H9 (cell line): ENCODE measurements around the gene STH. TPM values are rescaled to one million over a fixed set of nuclear protein-coding genes. Genes with fewer than 3 reads are reported as not detected.

Source experiments
- DNase-seq: peaks from one replicate; pipeline ENCODE4 v3.0.0-alpha.2; 2017
- H2AFZ ChIP-seq: one replicate; pipeline ENCODE4 v1.6.1; 2013; ENCODE audit warnings: mild to moderate bottlenecking, low read length, control low read depth, moderate library complexity
- H2AK5ac ChIP-seq: 2 replicates; pipeline ENCODE4 v1.6.1; 2013; ENCODE audit warnings: low read length, control low read depth, mixed read lengths; ENCODE audit not compliant: insufficient read length
- H2BK120ac ChIP-seq: one replicate; pipeline ENCODE4 v1.6.1; 2013; ENCODE audit warnings: low read depth, mild to moderate bottlenecking, low read length, control low read depth, inconsistent platforms; ENCODE audit not compliant: poor library complexity, severe bottlenecking
- H2BK12ac ChIP-seq: 2 replicates; pipeline ENCODE4 v1.6.1; 2013; ENCODE audit warnings: low read length, control low read depth, mixed read lengths, low read depth; ENCODE audit not compliant: insufficient read length
- H2BK15ac ChIP-seq: 2 replicates; pipeline ENCODE4 v1.6.1; 2013; ENCODE audit warnings: low read depth, low read length, control low read depth
- H2BK20ac ChIP-seq: one replicate; pipeline ENCODE4 v1.6.1; 2013; ENCODE audit warnings: low read depth, mild to moderate bottlenecking, low read length, control low read depth, inconsistent platforms; ENCODE audit not compliant: poor library complexity, severe bottlenecking
- H2BK5ac ChIP-seq: 2 replicates; pipeline ENCODE4 v1.6.1; 2013; ENCODE audit warnings: low read length, control low read depth, mixed read lengths; ENCODE audit not compliant: insufficient read length
- H3K14ac ChIP-seq: 2 replicates; pipeline ENCODE4 v1.6.1; 2013; ENCODE audit warnings: low read length, control low read depth; ENCODE audit not compliant: insufficient read depth
- H3K18ac ChIP-seq: 2 replicates; pipeline ENCODE4 v1.6.1; 2013; ENCODE audit warnings: low read depth, mild to moderate bottlenecking, mixed read lengths, low read length, control low read depth; ENCODE audit not compliant: insufficient read length
- H3K23ac ChIP-seq: 2 replicates; pipeline ENCODE4 v1.6.1; 2013; ENCODE audit warnings: low read length, control low read depth, mixed read lengths, low read depth; ENCODE audit not compliant: insufficient read length
- H3K23me2 ChIP-seq: 2 replicates; pipeline ENCODE4 v1.6.1; 2013; ENCODE audit warnings: low read depth, mild to moderate bottlenecking, mixed read lengths, low read length, control low read depth; ENCODE audit not compliant: insufficient read length, poor library complexity, severe bottlenecking
- H3K27ac ChIP-seq: 2 replicates; pipeline ENCODE4 v1.5.1; 2013; ENCODE audit warnings: low read length, control low read depth, mixed read lengths, low read depth; ENCODE audit not compliant: insufficient read length
- H3K27me3 ChIP-seq: 2 replicates; pipeline ENCODE4 v1.6.1; 2013; ENCODE audit warnings: low read length, control low read depth, inconsistent platforms; ENCODE audit not compliant: insufficient read depth
- H3K4ac ChIP-seq: 2 replicates; pipeline ENCODE4 v1.6.1; 2013; ENCODE audit warnings: low read depth, mild to moderate bottlenecking, control low read depth, inconsistent platforms, low read length, moderate library complexity
- H3K4me1 ChIP-seq: 2 replicates; pipeline ENCODE4 v1.6.1; 2013; ENCODE audit warnings: low read length, control low read depth, inconsistent platforms; ENCODE audit not compliant: insufficient read depth
- H3K4me2 ChIP-seq: 2 replicates; pipeline ENCODE4 v1.6.1; 2013; ENCODE audit warnings: low read length, control low read depth, mixed read lengths; ENCODE audit not compliant: insufficient read length, insufficient read depth
- H3K56ac ChIP-seq: 2 replicates; pipeline ENCODE4 v1.6.1; 2013; ENCODE audit warnings: low read depth, mild to moderate bottlenecking, mixed read lengths, low read length, control low read depth; ENCODE audit not compliant: insufficient read length
- H3K79me1 ChIP-seq: 2 replicates; pipeline ENCODE4 v1.6.1; 2013; ENCODE audit warnings: low read depth, mild to moderate bottlenecking, moderate library complexity, low read length, control low read depth, inconsistent platforms; ENCODE audit not compliant: insufficient read depth, poor library complexity, severe bottlenecking
- H3K79me2 ChIP-seq: 2 replicates; pipeline ENCODE4 v1.6.1; 2013; ENCODE audit warnings: low read length, control low read depth, inconsistent platforms; ENCODE audit not compliant: insufficient read depth
- H3K9ac ChIP-seq: 2 replicates; pipeline ENCODE4 v1.6.1; 2013; ENCODE audit warnings: low read length, control low read depth, mixed read lengths; ENCODE audit not compliant: insufficient read length; ENCODE audit errors: extremely low read depth
- H3K9me3 ChIP-seq: one replicate; pipeline ENCODE4 v1.6.1; 2013; ENCODE audit warnings: low read depth, low read length, inconsistent platforms; ENCODE audit not compliant: control insufficient read depth
- H3T11ph ChIP-seq: one replicate; pipeline ENCODE4 v1.6.1; 2013; ENCODE audit warnings: mild to moderate bottlenecking, low read length, control low read depth, inconsistent platforms
- H4K20me1 ChIP-seq: one replicate; pipeline ENCODE4 v1.6.1; 2013; ENCODE audit not compliant: control insufficient read depth, insufficient read length, insufficient read depth
- H4K5ac ChIP-seq: 2 replicates; pipeline ENCODE4 v1.6.1; 2013; ENCODE audit warnings: low read depth, mild to moderate bottlenecking, mixed read lengths, low read length, control low read depth; ENCODE audit not compliant: insufficient read length
- H4K8ac ChIP-seq: replicated peaks from 2 replicates; pipeline ENCODE4 v1.6.1; 2013; ENCODE audit warnings: low read length, control low read depth, mixed read lengths, low read depth; ENCODE audit not compliant: insufficient read length
- H4K91ac ChIP-seq: 2 replicates; pipeline ENCODE4 v1.6.1; 2013; ENCODE audit warnings: low read depth, mild to moderate bottlenecking, moderate library complexity, mixed read lengths, low read length, control low read depth; ENCODE audit not compliant: insufficient read length
- H3K27ac Mint-ChIP-seq, 3 experiments: 2 replicates in 2 of 3; 3 replicates in 1 of 3; pipeline ENCODE4 v1.8.0; 2020 to 2021; ENCODE audit warnings: mixed read lengths in 3 of 3, mild to moderate bottlenecking in 1 of 3, moderate library complexity in 1 of 3
- H3K27me3 Mint-ChIP-seq: 2 replicates; pipeline ENCODE4 v1.8.0; 2021; ENCODE audit warnings: low read depth, mild to moderate bottlenecking, moderate library complexity, mixed read lengths
- H3K36me3 Mint-ChIP-seq, 3 experiments: 2 replicates in 2 of 3; 3 replicates in 1 of 3; pipeline ENCODE4 v1.8.0; 2020 to 2021; ENCODE audit warnings: low read depth in 3 of 3, mixed read lengths in 3 of 3; ENCODE audit not compliant: insufficient read depth in 1 of 3
- H3K4me1 Mint-ChIP-seq, 2 experiments: 2 replicates each; pipeline ENCODE4 v1.8.0; 2020; ENCODE audit warnings: mixed read lengths in 2 of 2
- H3K4me3 Mint-ChIP-seq, 2 experiments: 2 replicates in 1 of 2; 3 replicates in 1 of 2; pipeline ENCODE4 v1.8.0; 2020 to 2021; ENCODE audit warnings: mild to moderate bottlenecking in 2 of 2, mixed read lengths in 2 of 2, moderate library complexity in 1 of 2
- H3K9me3 Mint-ChIP-seq, 2 experiments: 2 replicates in 1 of 2; 3 replicates in 1 of 2; pipeline ENCODE4 v1.8.0; 2020; ENCODE audit warnings: mild to moderate bottlenecking in 2 of 2, mixed read lengths in 2 of 2, moderate library complexity in 1 of 2
- CTCF ChIP-seq: fragments of 200-600 bp; sonication (generic); conservative IDR thresholded peaks from 3 replicates; pipeline ENCODE4 v1.8.0; 2021; ENCODE audit warnings: antibody characterized with exemption, mild to moderate bottlenecking
- WGBS: extraction: QIAGEN DNeasy Blood & Tissue Kit; methylation state at CpG from one replicate; pipeline ENCODE4 v1.1.7; 2013; ENCODE audit warnings: missing lambda C conversion rate, low lambda C conversion rate, mixed read lengths; ENCODE audit not compliant: insufficient read length; ENCODE audit errors: extremely low coverage; 5-methylcytosine and 5-hydroxymethylcytosine counted together
- total RNA-seq: library from RNA; stranded (reverse); gene quantifications from 2 replicates; pipeline ENCODE4 v1.2.1, GENCODE V29; 2021

The STH gene
- total RNA-seq, 1 experiment from 2014 or later = not detected

- Mint-ChIP-seq H3K27me3 (no peaks in the 10 kb centered on the region; the same call in 1 of the 2 replicates), H3K27ac (peak overlapping the region in 2 of 3 experiments; percentile 27 to 87; a peak in 3 of 7 replicates), H3K4me1 (peaks cover 25 to 33% of the 10 kb centered on the region in 2 experiments), H3K4me3 (no peak overlapping the region; a peak in 1 of 5 replicates), H3K36me3 (peaks cover 7 to 29% (median 19%) of the 10 kb centered on the region in 3 experiments; a peak in 6 of 7 replicates), H3K9me3 (peaks cover 0 to 2% of the 10 kb centered on the region in 2 experiments; a peak in 1 of 5 replicates)
- no peak for DNase-seq
- Histone ChIP-seq H3K4me1 (peaks cover 2% of the 10 kb centered on the region; the same call in 1 of the 2 replicates), H3T11ph (no peak overlapping the region), H2BK15ac (no peak overlapping the region), H2BK20ac (no peak overlapping the region), H4K5ac (no peak overlapping the region), H3K4me2 (no peak overlapping the region), H3K18ac (no peak overlapping the region), H3K23me2 (no peaks in the 10 kb centered on the region), H2BK5ac (no peak overlapping the region), H3K9ac (no peak overlapping the region), H3K27me3 (no peaks in the 10 kb centered on the region), H3K14ac (no peak overlapping the region; the same call in 1 of the 2 replicates), H4K91ac (no peak overlapping the region), H3K79me2 (no peaks in the 10 kb centered on the region), H4K8ac (no peak overlapping the region), H3K56ac (no peak overlapping the region), H2AK5ac (no peak overlapping the region), H3K27ac (no peak overlapping the region), H3K23ac (no peak overlapping the region), H2AFZ (no peak overlapping the region), H2BK120ac (no peak overlapping the region), H3K9me3 (no peaks in the 10 kb centered on the region), H3K4ac (no peak overlapping the region), H4K20me1 (no peaks in the 10 kb centered on the region), H2BK12ac (no peak overlapping the region), H3K79me1 (no peaks in the 10 kb centered on the region)
- WGBS = no CpG with 5 or more reads among the region's 24 CpGs
- TF ChIP-seq CTCF = no peak
Observed at GRCh38 chr17:46023783-46024388, 24.8 kb downstream of the STH start.
